Transverse colon (tissue), 4 donors: ENCODE data around the gene KLF15. TPM values are rescaled to one million over a fixed set of nuclear protein-coding genes. Genes with fewer than 3 reads are reported as not detected.

Experiments used
- DNase-seq: peaks from one replicate; pipeline ENCODE4 v3.0.0-alpha.2; 2019
- H3K27ac ChIP-seq, 4 donors: fragments of 200-600 bp; sonication (generic); 2 replicates each; pipeline ENCODE4 v1.5.1; 2016 to 2018; ENCODE audit warnings: inconsistent platforms in 4 of 4
- H3K27me3 ChIP-seq: fragments of 200-600 bp; sonication (generic); 2 replicates; pipeline ENCODE4 v1.5.1; 2017; ENCODE audit warnings: inconsistent platforms
- H3K36me3 ChIP-seq, 4 donors: fragments of 200-600 bp; sonication (generic); 2 replicates each; pipeline ENCODE4 v1.5.1; 2017 to 2019; ENCODE audit warnings: inconsistent platforms in 4 of 4
- H3K4me1 ChIP-seq, 4 donors: fragments of 200-600 bp; sonication (generic); 2 replicates each; pipeline ENCODE4 v1.5.1; 2017 to 2020; ENCODE audit warnings: inconsistent platforms in 4 of 4
- H3K4me3 ChIP-seq, 4 donors: fragments of 200-600 bp; sonication (generic); 1 replicate in 1 of 4; 2 replicates in 3 of 4; pipeline versions ENCODE4 v1.5.1 to v1.6.1; 2017 to 2019; ENCODE audit warnings: inconsistent platforms in 4 of 4
- H3K9me3 ChIP-seq, 2 donors: fragments of 200-600 bp; sonication (generic); 2 replicates each; pipeline ENCODE4 v1.5.1; 2017 to 2019; ENCODE audit warnings: inconsistent platforms in 2 of 2
- EP300 ChIP-seq: sonication (generic); formaldehyde crosslinking; IDR thresholded peaks from one replicate; pipeline ENCODE4 v1.6.1; 2017; ENCODE audit warnings: antibody characterized with exemption, low read depth
- POLR2A ChIP-seq: fragments of 450-650 bp; IDR thresholded peaks from one replicate; pipeline ENCODE4 v1.6.1; 2016; ENCODE audit warnings: antibody characterized with exemption, mild to moderate bottlenecking, moderate library complexity
- POLR2AphosphoS5 ChIP-seq, 3 donors: sonication (generic); formaldehyde crosslinking; IDR thresholded peaks; one replicate each; pipeline ENCODE4 v1.6.1; 2016; ENCODE audit warnings: antibody characterized with exemption in 3 of 3
- WGBS, 2 donors: methylation state at CpG; one replicate each; pipeline ENCODE4 v1.1.5; 2018; ENCODE audit warnings: low coverage in 1 of 2; 5-methylcytosine and 5-hydroxymethylcytosine counted together
- in situ Hi-C, 4 donors: fragments of 200-750 bp; cut with MboI; loops; one replicate each; pipeline versions ENCODE4 v1.15.0 to v1.15.1; 2017; ENCODE audit warnings: low sequenced_read_pairs in 3 of 4, low pct_ligation_motif_present in 1 of 4, low pct_unique_long_range_greater_than_20kb in 1 of 4
- intact Hi-C: fragments of 100-400 bp; cut with DNase I; formaldehyde crosslinking; loops from one replicate; pipeline ENCODE4 v1.15.1; 2023; ENCODE audit warnings: low total_unique reads
- total RNA-seq, 4 donors: library from RNA; depleted of rRNA; stranded (reverse); fragments of >200 nt; gene quantifications; one replicate each; pipeline ENCODE4 v1.1.0, GENCODE V29; 2016
- TF ChIP-seq, protein P1 (sequence below), 5 experiments: fragments of 200-600 bp in 3 of 5; fragments of 450-650 bp in 2 of 5; sonication (generic) in 3 of 5; IDR thresholded peaks; 1 replicate in 2 of 5; 2 replicates in 3 of 5; pipeline ENCODE4 v1.5.1; 2016 to 2017; ENCODE audit warnings: antibody characterized with exemption in 5 of 5, inconsistent platforms in 3 of 5, mild to moderate bottlenecking in 2 of 5, moderate library complexity in 1 of 5

The KLF15 gene
- total RNA-seq, result 10 to 100 TPM in 2 of 4 donors, 1 to 10 TPM in 2; 4.0 to 19.5 (median 8.4) TPM

DNA sequence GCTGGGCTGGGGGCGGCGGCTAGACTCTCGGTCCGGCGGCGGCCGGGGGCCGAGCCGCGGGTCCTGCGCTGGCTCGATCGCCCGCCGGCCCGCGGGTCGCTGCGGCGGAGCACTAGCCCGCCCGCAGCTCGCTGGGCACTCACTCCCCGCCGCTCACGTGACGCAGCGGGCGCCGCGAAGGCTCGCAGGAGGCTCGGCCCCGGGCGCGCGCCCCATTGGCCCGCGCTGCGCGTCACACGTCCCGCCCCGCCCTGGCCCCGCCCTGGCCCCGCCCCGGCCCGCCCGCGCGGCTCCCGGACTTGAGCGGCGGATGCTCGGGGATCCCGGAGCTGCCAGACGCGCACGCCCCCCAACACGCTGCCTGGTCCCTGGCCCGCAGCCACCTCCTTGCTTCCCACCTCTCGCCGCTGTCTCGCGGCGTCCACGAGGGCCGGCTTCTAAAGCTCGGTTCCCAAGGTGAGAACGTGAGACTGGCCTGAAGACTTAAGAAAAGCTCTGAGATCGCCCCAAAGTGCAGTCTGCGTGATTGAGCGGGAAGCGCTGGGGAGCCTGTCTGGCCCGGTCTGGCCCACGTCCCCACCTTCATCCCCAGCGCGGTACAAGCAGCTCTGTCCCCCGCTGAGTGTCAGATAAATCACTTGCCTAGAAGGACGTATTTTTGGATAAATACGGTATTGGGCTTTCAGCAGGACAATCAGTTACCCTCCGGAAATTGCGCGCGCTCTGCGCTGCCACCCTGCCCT, at the start of gene KLF15:
Gene KLF15, minus strand, starts transcription at position 114 of the 743 bp plus-strand sequence. CDS start 4,486 bp downstream, outside the sequence.
- DNase-seq, result peak; percentile 89
- no peaks in the 10 kb centered on the region for H3K9me3 ChIP-seq
- H3K27ac ChIP-seq, result peak within 1 kb of the TSS; percentile 76 to 88 (median 82)
- in situ Hi-C loops, result no loop called here
- no peaks in the 10 kb centered on the region for H3K36me3 ChIP-seq
- H3K27me3 ChIP-seq, result peaks cover 59% of the 10 kb centered on the region
- TF ChIP-seq EP300, result no peak
- peak; percentile 67 to 94 (median 82) for TF ChIP-seq POLR2AphosphoS5 (IDR thresholded peaks at IDR 0.05)
- 4% methylated on average over 33 of the region's 86 CpGs; no CpG with 5 or more reads in 1 of the 2 donors for WGBS, 2 donors
- intact Hi-C loops, result loop anchor here (10.0 kb wide), 1 partner anchor 93 kb away; no protein-coding TSS in a partner anchor
- peak within 1 kb of the TSS; percentile 61 to 89 (median 64) for H3K4me3 ChIP-seq
- peaks cover 0 to 30% (median 18%) of the 10 kb centered on the region in 4 donors for H3K4me1 ChIP-seq

DNA sequence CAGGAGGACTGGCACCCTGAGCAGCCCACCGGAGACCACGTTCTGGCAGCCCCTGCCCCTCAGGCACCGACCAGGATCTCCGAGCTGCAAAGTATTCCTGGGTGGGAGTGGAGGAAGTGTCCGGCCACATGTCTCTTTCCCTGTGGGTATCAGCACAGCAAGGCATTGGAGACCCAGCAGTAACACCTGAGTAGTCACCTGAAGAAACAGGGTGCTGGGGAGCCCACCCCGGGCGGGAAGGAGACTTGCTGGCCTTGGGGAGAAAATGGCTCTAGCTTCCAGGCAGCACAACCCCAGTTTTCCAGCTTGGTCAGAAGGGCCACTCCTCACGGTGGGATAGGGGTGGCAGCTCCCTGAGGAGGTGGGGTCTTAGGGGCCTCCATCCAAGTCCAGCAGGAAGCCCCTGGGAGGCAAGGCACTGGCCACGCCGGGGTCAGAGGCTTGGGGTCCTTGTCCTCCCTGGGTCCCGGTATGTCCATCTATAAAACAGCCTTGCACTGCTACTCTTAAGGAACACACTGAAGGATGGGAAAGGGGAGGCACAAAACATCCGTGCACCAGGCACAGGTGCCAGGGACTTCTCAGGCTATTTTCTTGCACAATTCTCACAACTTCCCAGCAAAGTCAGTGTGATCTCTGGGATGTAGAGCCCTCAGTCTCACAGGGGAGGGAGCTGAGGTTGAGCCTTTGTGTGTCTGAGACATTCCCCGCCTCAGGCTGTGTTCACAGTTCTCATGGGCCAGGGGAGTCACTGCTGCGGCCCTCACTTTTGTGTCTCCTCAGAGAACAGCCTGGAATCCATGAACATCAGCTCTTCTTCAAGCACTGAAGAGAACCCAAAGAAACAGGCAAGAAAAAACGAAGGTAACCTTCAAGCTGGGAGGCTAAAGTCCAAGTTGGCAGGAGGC, 49.4 kb upstream of the KLF15 start:
- in situ Hi-C loops (no loop called here), intact Hi-C loops (no loop called here)
- no peak for DNase-seq
- 78 to 93% methylated on average over 5 to 14 of the region's 15 CpGs for WGBS, 2 donors
- no peak overlapping the region for H3K4me3 ChIP-seq
- H3K4me1 ChIP-seq, result no peaks in the 10 kb centered on the region
- peaks cover 6% of the 10 kb centered on the region for H3K27me3 ChIP-seq
- TF ChIP-seq, protein P1, sequence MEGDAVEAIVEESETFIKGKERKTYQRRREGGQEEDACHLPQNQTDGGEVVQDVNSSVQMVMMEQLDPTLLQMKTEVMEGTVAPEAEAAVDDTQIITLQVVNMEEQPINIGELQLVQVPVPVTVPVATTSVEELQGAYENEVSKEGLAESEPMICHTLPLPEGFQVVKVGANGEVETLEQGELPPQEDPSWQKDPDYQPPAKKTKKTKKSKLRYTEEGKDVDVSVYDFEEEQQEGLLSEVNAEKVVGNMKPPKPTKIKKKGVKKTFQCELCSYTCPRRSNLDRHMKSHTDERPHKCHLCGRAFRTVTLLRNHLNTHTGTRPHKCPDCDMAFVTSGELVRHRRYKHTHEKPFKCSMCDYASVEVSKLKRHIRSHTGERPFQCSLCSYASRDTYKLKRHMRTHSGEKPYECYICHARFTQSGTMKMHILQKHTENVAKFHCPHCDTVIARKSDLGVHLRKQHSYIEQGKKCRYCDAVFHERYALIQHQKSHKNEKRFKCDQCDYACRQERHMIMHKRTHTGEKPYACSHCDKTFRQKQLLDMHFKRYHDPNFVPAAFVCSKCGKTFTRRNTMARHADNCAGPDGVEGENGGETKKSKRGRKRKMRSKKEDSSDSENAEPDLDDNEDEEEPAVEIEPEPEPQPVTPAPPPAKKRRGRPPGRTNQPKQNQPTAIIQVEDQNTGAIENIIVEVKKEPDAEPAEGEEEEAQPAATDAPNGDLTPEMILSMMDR (IDR thresholded peaks at IDR 0.05), result no peak
- no peak for TF ChIP-seq POLR2A
- no peak for TF ChIP-seq POLR2AphosphoS5 (IDR thresholded peaks at IDR 0.05)
- no peak for TF ChIP-seq EP300
- H3K9me3 ChIP-seq, result no peaks in the 10 kb centered on the region
- no peak overlapping the region for H3K27ac ChIP-seq
- no peaks in the 10 kb centered on the region for H3K36me3 ChIP-seq

DNA sequence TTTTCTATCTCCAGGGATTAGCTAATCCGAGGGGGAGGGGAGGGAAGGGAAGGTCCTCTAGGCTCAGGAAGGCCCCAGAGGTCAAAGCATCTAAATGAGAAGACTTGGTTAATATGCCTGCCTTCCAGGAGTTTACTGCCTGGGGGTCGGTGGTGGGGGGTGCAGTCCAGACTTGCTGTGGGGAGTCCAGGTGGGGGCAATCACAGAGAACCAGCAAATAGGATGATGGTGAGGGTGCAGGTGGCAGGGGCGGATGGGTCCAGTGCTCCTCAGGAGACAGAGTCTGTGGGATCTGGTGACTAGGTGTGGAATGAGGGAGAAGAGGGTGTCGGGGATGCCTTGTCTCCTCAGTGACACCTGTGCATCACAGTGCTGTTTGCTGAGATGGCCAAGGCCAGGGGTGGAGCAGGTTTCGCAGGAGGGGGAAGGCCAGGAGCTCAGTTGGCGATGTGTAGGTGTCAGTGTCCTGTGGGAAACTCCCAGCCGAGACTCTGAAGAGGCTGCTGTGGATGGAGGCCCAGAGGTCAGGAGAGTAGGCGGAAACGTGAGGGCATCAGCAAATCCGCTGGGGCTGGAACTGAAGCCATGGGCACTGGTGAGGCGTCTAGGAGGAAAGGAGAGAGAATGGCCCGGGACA, 45.6 kb upstream of the KLF15 start:
- Histone ChIP-seq H3K27ac (no peak overlapping the region), H3K27me3 (peaks cover 3% of the 10 kb centered on the region), H3K4me1 (no peaks in the 10 kb centered on the region), H3K36me3 (no peaks in the 10 kb centered on the region), H3K9me3 (no peaks in the 10 kb centered on the region), H3K4me3 (no peak overlapping the region)
- 79 to 84% methylated on average over 6 to 12 of the region's 12 CpGs for WGBS, 2 donors
- TF ChIP-seq, protein P1 (IDR thresholded peaks at IDR 0.05), result no peak
- TF ChIP-seq POLR2A (no peak), POLR2AphosphoS5 (IDR thresholded peaks at IDR 0.05) (no peak), EP300 (no peak)
- intact Hi-C loops, result no loop called here
- in situ Hi-C loops, result no loop called here
- DNase-seq, result no peak

DNA sequence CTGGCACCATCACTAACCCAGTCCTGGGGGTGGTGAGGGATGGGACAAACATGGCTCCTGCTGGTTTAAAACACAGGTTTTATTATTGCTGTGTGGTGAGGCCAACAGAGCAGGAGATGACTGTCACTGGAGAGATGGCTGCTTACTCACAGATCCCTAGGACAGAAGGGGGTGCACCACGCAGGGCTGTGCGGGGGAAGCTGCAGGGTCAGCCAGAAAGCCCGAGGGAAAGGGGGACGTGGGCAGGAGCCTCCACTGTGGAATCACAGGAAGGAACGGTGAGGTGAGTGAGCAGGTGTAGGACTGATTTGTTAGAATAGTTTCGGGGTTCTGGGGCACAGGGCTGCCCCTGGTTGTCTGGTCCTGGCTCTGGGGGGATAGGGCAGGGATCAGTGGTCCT, 45.0 kb upstream of the KLF15 start:
- Histone ChIP-seq H3K4me1 (no peaks in the 10 kb centered on the region), H3K27me3 (peaks cover 3% of the 10 kb centered on the region), H3K27ac (no peak overlapping the region), H3K9me3 (no peaks in the 10 kb centered on the region), H3K36me3 (no peaks in the 10 kb centered on the region), H3K4me3 (no peak overlapping the region)
- TF ChIP-seq, protein P1 (IDR thresholded peaks at IDR 0.05), result no peak
- TF ChIP-seq EP300 (no peak), POLR2AphosphoS5 (IDR thresholded peaks at IDR 0.05) (no peak), POLR2A (no peak)
- WGBS, 2 donors, result 80 to 86% methylated on average over 1 to 6 of the region's 6 CpGs
- DNase-seq, result no peak
- in situ Hi-C loops, result no loop called here
- intact Hi-C loops, result no loop called here
